Liver (tissue), 9 donors: ENCODE measurements around the gene ERC2. TPM values are rescaled to one million over a fixed set of nuclear protein-coding genes. Genes with fewer than 3 reads are reported as not detected.

Experiments used
- DNase-seq: peaks from one replicate; pipeline ENCODE4 v3.0.0-alpha.2; 2017; ENCODE audit warnings: low spot score
- H3K27ac ChIP-seq, 2 donors: one replicate each; pipeline ENCODE4 v1.7.0; 2013; ENCODE audit warnings: inconsistent platforms in 2 of 2, low read length in 2 of 2, control low read depth in 1 of 2, low read depth in 1 of 2, mild to moderate bottlenecking in 1 of 2
- H3K27me3 ChIP-seq, 4 donors: one replicate each; pipeline versions ENCODE4 v1.6.1 to v1.7.0; 2013; ENCODE audit warnings: low read length in 3 of 4, inconsistent platforms in 1 of 4, mild to moderate bottlenecking in 1 of 4, moderate library complexity in 1 of 4; ENCODE audit not compliant: control insufficient read depth in 4 of 4, insufficient read depth in 4 of 4
- H3K36me3 ChIP-seq, 4 donors: one replicate each; pipeline versions ENCODE4 v1.6.1 to v1.7.0; 2013; ENCODE audit warnings: low read length in 3 of 4, mild to moderate bottlenecking in 3 of 4, low read depth in 1 of 4, moderate library complexity in 1 of 4; ENCODE audit not compliant: control insufficient read depth in 4 of 4, insufficient read depth in 3 of 4
- H3K4me1 ChIP-seq, 4 donors: one replicate each; pipeline versions ENCODE4 v1.6.1 to v1.7.0; 2013; ENCODE audit warnings: low read length in 3 of 4, mild to moderate bottlenecking in 3 of 4, moderate library complexity in 1 of 4; ENCODE audit not compliant: control insufficient read depth in 4 of 4, insufficient read depth in 4 of 4
- H3K4me3 ChIP-seq, 3 donors: one replicate each; pipeline versions ENCODE4 v1.6.1 to v1.7.0; 2013; ENCODE audit warnings: low read length in 3 of 3, control low read depth in 1 of 3, low read depth in 1 of 3, mild to moderate bottlenecking in 1 of 3
- H3K9ac ChIP-seq, 2 donors: one replicate each; pipeline ENCODE4 v1.7.0; 2013; ENCODE audit warnings: low read length in 2 of 2, mild to moderate bottlenecking in 2 of 2, moderate library complexity in 2 of 2, control low read depth in 1 of 2, low read depth in 1 of 2
- H3K9me3 ChIP-seq, 4 donors: one replicate each; pipeline versions ENCODE4 v1.6.1 to v1.7.0; 2013; ENCODE audit warnings: low read length in 3 of 4; ENCODE audit not compliant: control insufficient read depth in 4 of 4
- EGR1 ChIP-seq, 2 donors: IDR thresholded peaks; 2 replicates each; pipeline ENCODE4 v1.6.1; 2016 to 2018; ENCODE audit warnings: antibody characterized with exemption in 2 of 2, low read depth in 2 of 2
- FOXA1 ChIP-seq: IDR thresholded peaks from 2 replicates; pipeline ENCODE4 v1.6.1; 2016; ENCODE audit warnings: antibody characterized with exemption
- FOXA2 ChIP-seq: IDR thresholded peaks from 2 replicates; pipeline ENCODE4 v1.6.1; 2016; ENCODE audit warnings: antibody characterized with exemption
- HNF4A ChIP-seq, 2 donors: conservative IDR thresholded peaks; 2 replicates each; pipeline ENCODE4 v1.6.1; 2016; ENCODE audit warnings: antibody characterized with exemption in 2 of 2, mild to moderate bottlenecking in 2 of 2
- JUND ChIP-seq, 2 donors: IDR thresholded peaks; 2 replicates each; pipeline ENCODE4 v1.6.1; 2016; ENCODE audit warnings: antibody characterized with exemption in 2 of 2
- NR2F2 ChIP-seq: IDR thresholded peaks from 2 replicates; pipeline ENCODE4 v1.6.1; 2016; ENCODE audit warnings: antibody characterized with exemption
- RAD21 ChIP-seq, 2 donors: IDR thresholded peaks; 2 replicates each; pipeline ENCODE4 v1.6.1; 2016; ENCODE audit warnings: antibody characterized with exemption in 2 of 2, mild to moderate bottlenecking in 2 of 2
- RXRA ChIP-seq, 2 donors: IDR thresholded peaks; 2 replicates each; pipeline ENCODE4 v1.6.1; 2017 to 2018; ENCODE audit warnings: antibody characterized with exemption in 2 of 2, mild to moderate bottlenecking in 1 of 2
- SP1 ChIP-seq: IDR thresholded peaks from 2 replicates; pipeline ENCODE4 v1.6.1; 2018; ENCODE audit warnings: antibody characterized with exemption, mild to moderate bottlenecking
- TAF1 ChIP-seq: conservative IDR thresholded peaks from 2 replicates; pipeline ENCODE4 v1.6.1; 2016; ENCODE audit warnings: antibody characterized with exemption, mild to moderate bottlenecking
- YY1 ChIP-seq: IDR thresholded peaks from 2 replicates; pipeline ENCODE4 v1.6.1; 2016; ENCODE audit warnings: antibody characterized with exemption, mild to moderate bottlenecking
- WGBS: extraction: QIAGEN DNeasy Blood & Tissue Kit; methylation state at CpG from one replicate; pipeline ENCODE4 v1.1.7; 2013; 5-methylcytosine and 5-hydroxymethylcytosine counted together
- polyA plus RNA-seq, 2 donors: library from polyadenylated mRNA; stranded (reverse) in 1 of 2; unstranded in 1 of 2; fragments of 200-250 nt in 1 of 2; fragments of >200 nt in 1 of 2; fragmentation: Nextera tagmentation in 1 of 2; extraction: Ambion mirVana in 1 of 2; gene quantifications; one replicate each; pipeline versions ENCODE4 v1.2.1 to v1.2.3, GENCODE V29; 2013 to 2015
- total RNA-seq, 2 donors: library from RNA; depleted of rRNA; stranded (reverse); fragments of >200 nt; gene quantifications; one replicate each; pipeline ENCODE4 v1.2.3, GENCODE V29; 2014
- TF ChIP-seq, protein P1 (sequence below): IDR thresholded peaks from 2 replicates; pipeline ENCODE4 v1.6.1; 2016; ENCODE audit warnings: antibody characterized with exemption, mild to moderate bottlenecking
- TF ChIP-seq, protein P2 (sequence below): IDR thresholded peaks from 2 replicates; pipeline ENCODE4 v1.6.1; 2016; ENCODE audit warnings: antibody characterized with exemption
- TF ChIP-seq, protein P3 (sequence below): fragments of 150-350 bp; IDR thresholded peaks from 2 replicates; pipeline ENCODE4 v1.5.1; 2017; ENCODE audit warnings: improper control_type of control experiment, low read depth, low read length; ENCODE audit not compliant: missing input control
- donor health status: healthy.
- donor health status: healthy.
- donor health status: healthy.
- donor health status: healthy.
- donor health status: healthy.

ERC2 gene
- total and polyA plus RNA-seq, 4 donors: 0.14 to 0.25 TPM; not detected in 2

DNA sequence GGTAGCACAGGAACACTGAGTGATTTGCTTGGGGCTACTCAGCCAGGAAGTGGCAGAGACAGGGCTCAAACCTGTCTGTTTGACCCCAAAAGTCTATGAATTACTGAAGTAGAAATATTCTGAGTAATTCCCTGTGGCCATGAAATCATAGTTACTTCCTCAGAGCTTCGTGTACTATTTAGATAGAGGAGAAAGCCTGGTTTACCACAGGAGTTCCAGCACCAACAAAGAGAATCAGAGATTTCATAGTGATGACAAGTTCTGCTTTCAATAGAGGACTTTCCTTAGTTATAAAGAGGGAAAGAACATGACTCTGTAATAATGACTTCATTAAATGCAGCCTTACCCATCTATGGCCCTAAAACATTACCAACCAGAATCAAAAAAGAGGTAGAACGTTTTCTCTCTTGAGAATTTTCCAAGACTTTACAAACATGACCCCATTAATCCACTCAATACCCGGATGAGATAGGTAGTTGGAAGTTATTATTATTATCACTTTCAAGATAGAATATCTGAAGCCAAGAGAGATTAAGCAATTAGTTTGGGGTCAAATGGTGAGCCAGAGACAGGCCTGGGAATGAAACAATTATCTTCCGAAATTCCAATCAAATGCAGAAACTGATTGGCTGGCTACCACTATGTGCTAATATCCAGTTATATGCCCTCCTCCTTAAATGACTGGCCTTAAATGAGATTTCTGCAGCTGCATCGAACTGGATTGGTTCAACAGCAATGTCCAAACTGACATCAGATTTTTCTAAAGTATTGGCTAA, 967.5 kb downstream of the ERC2 start:
- no peaks in the 10 kb centered on the region for H3K36me3 ChIP-seq
- peaks cover 4 to 28% (median 14%) of the 10 kb centered on the region in 4 donors for H3K4me1 ChIP-seq
- no peak overlapping the region for H3K9ac ChIP-seq
- H3K4me3 ChIP-seq: no peak overlapping the region
- no peaks in the 10 kb centered on the region for H3K9me3 ChIP-seq
- H3K27ac ChIP-seq: no peak overlapping the region
- no peak for DNase-seq
- WGBS: 51% methylated on average over 5 of the region's 5 CpGs
- H3K27me3 ChIP-seq: no peaks in the 10 kb centered on the region
- TF ChIP-seq, protein P1, sequence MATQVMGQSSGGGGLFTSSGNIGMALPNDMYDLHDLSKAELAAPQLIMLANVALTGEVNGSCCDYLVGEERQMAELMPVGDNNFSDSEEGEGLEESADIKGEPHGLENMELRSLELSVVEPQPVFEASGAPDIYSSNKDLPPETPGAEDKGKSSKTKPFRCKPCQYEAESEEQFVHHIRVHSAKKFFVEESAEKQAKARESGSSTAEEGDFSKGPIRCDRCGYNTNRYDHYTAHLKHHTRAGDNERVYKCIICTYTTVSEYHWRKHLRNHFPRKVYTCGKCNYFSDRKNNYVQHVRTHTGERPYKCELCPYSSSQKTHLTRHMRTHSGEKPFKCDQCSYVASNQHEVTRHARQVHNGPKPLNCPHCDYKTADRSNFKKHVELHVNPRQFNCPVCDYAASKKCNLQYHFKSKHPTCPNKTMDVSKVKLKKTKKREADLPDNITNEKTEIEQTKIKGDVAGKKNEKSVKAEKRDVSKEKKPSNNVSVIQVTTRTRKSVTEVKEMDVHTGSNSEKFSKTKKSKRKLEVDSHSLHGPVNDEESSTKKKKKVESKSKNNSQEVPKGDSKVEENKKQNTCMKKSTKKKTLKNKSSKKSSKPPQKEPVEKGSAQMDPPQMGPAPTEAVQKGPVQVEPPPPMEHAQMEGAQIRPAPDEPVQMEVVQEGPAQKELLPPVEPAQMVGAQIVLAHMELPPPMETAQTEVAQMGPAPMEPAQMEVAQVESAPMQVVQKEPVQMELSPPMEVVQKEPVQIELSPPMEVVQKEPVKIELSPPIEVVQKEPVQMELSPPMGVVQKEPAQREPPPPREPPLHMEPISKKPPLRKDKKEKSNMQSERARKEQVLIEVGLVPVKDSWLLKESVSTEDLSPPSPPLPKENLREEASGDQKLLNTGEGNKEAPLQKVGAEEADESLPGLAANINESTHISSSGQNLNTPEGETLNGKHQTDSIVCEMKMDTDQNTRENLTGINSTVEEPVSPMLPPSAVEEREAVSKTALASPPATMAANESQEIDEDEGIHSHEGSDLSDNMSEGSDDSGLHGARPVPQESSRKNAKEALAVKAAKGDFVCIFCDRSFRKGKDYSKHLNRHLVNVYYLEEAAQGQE: no peak

DNA sequence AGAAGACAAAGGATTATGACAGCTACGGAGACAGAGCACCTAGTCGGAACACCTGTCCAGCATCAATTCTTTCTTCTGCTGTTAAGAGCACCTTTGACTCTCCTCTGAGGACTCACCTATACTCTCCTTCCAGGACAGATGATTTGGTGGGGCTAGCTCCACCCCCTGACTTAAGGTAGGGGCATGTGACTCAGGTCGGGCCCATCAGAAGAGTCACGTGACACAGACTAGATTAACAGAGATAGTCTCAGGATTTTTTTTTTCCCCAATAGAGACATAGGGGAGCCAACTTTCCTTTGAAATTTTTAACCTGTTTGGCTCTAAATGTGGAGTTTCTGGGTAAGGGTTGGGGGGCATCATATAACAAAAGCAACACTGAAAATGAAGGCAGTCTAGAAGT, 969.7 kb downstream of the ERC2 start:
- H3K27ac ChIP-seq: no peak overlapping the region
- DNase-seq: no peak
- no peak for TF ChIP-seq FOXA1
- no peak for TF ChIP-seq TAF1
- TF ChIP-seq, protein P2, sequence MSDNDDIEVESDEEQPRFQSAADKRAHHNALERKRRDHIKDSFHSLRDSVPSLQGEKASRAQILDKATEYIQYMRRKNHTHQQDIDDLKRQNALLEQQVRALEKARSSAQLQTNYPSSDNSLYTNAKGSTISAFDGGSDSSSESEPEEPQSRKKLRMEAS: no peak
- TF ChIP-seq RXRA (IDR thresholded peaks at IDR 0.05): no peak
- TF ChIP-seq JUND (IDR thresholded peaks at IDR 0.05): no peak
- no peak for TF ChIP-seq SP1
- TF ChIP-seq, protein P3, sequence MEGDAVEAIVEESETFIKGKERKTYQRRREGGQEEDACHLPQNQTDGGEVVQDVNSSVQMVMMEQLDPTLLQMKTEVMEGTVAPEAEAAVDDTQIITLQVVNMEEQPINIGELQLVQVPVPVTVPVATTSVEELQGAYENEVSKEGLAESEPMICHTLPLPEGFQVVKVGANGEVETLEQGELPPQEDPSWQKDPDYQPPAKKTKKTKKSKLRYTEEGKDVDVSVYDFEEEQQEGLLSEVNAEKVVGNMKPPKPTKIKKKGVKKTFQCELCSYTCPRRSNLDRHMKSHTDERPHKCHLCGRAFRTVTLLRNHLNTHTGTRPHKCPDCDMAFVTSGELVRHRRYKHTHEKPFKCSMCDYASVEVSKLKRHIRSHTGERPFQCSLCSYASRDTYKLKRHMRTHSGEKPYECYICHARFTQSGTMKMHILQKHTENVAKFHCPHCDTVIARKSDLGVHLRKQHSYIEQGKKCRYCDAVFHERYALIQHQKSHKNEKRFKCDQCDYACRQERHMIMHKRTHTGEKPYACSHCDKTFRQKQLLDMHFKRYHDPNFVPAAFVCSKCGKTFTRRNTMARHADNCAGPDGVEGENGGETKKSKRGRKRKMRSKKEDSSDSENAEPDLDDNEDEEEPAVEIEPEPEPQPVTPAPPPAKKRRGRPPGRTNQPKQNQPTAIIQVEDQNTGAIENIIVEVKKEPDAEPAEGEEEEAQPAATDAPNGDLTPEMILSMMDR: no peak
- no peak for TF ChIP-seq FOXA2
- TF ChIP-seq HNF4A (conservative IDR thresholded peaks at IDR 0.05): no peak
- H3K9me3 ChIP-seq: no peaks in the 10 kb centered on the region
- H3K36me3 ChIP-seq: no peaks in the 10 kb centered on the region
- H3K4me3 ChIP-seq: no peak overlapping the region
- no peaks in the 10 kb centered on the region for H3K27me3 ChIP-seq
- no peak overlapping the region for H3K9ac ChIP-seq
- peaks cover 4 to 28% (median 14%) of the 10 kb centered on the region in 4 donors for H3K4me1 ChIP-seq
- WGBS: 82% methylated on average over 4 of the region's 4 CpGs

DNA sequence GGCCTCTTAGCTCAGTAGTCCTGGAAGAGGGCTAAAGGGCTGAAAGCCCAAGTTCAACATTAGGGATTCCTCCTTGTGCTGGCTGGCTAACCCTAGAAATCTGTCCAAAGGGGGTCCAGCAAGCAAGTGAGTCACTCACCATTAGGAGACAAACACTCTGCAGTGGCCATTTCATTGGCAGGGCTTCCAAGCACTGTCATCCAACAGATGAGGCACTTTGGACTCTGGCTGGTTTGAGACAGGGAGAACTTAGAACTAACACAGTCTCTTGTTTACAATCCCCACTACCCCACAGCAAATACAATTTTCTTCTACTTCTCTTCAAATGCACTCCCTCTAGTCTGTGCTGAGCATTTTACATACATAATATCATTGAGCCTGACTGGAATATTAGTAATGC, 971.0 kb downstream of the ERC2 start:
- no peak overlapping the region for H3K9ac ChIP-seq
- H3K36me3 ChIP-seq: no peaks in the 10 kb centered on the region
- peak overlapping the region; percentile 66 to 73 for H3K27ac ChIP-seq
- peak overlapping the region in 1 of 3 donors; percentile 18 for H3K4me3 ChIP-seq
- H3K4me1 ChIP-seq: peaks cover 4 to 28% (median 14%) of the 10 kb centered on the region in 4 donors
- DNase-seq: no peak
- H3K9me3 ChIP-seq: no peaks in the 10 kb centered on the region
- no peaks in the 10 kb centered on the region for H3K27me3 ChIP-seq
- TF ChIP-seq RAD21 (IDR thresholded peaks at IDR 0.05): peak; percentile 37 to 51
- TF ChIP-seq FOXA1: peak; percentile 78
- TF ChIP-seq, protein P2: peak; percentile 32
- TF ChIP-seq JUND (IDR thresholded peaks at IDR 0.05): peak; percentile 50 to 93
- TF ChIP-seq, protein P3: no peak
- TF ChIP-seq HNF4A (conservative IDR thresholded peaks at IDR 0.05): peak; percentile 93 to 95
- no peak for TF ChIP-seq NR2F2
- peak; percentile 90 for TF ChIP-seq YY1
- TF ChIP-seq EGR1 (IDR thresholded peaks at IDR 0.05; ENCODE audit: low read depth in 2 of 2): no peak
- peak; percentile 92 for TF ChIP-seq FOXA2
- TF ChIP-seq, protein P1: peak; percentile 46
